K562 (cell line): ENCODE results near the gene DENND2A. TPM values are rescaled to one million over a fixed set of nuclear protein-coding genes. Genes with fewer than 3 reads are reported as not detected.

Experiments
- CBFB ChIP-seq: sonication (generic); formaldehyde crosslinking; IDR thresholded peaks from 2 replicates; pipeline ENCODE4 v1.4.0; 2020; ENCODE audit warnings: mild to moderate bottlenecking, missing genetic modification reagents
- CC2D1A ChIP-seq: fragments of 450-650 bp; IDR thresholded peaks from 2 replicates; pipeline ENCODE4 v1.6.1; 2017; ENCODE audit warnings: mild to moderate bottlenecking
- CTCF ChIP-seq, 3 experiments: IDR thresholded peaks in 2 of 3; conservative IDR thresholded peaks in 1 of 3; 2 replicates each; pipeline ENCODE4 v1.5.1; 2011 to 2012; ENCODE audit warnings: low read length in 3 of 3, mild to moderate bottlenecking in 3 of 3, control low read depth in 2 of 3, improper control_type of control experiment in 1 of 3, inconsistent platforms in 1 of 3, low read depth in 1 of 3, mixed read lengths in 1 of 3, moderate library complexity in 1 of 3; ENCODE audit not compliant: insufficient read depth in 2 of 3
- FOXK2 ChIP-seq, 2 experiments: fragments of 450-650 bp; IDR thresholded peaks in 1 of 2; conservative IDR thresholded peaks in 1 of 2; 2 replicates each; pipeline ENCODE4 v1.6.1; 2016; ENCODE audit warnings: low read depth in 2 of 2, mild to moderate bottlenecking in 1 of 2
- LARP7 ChIP-seq: fragments of 450-650 bp; IDR thresholded peaks from 2 replicates; pipeline ENCODE4 v1.6.1; 2016
- MECOM ChIP-seq: fragments of 250-450 bp; sonication (Bioruptor Pico); IDR thresholded peaks from 2 replicates; pipeline ENCODE4 v1.8.0; 2022; ENCODE audit warnings: inconsistent platforms
- MLLT1 ChIP-seq, 2 experiments: fragments of 450-650 bp; IDR thresholded peaks; 2 replicates each; pipeline ENCODE4 v1.6.1; 2016
- NFIC ChIP-seq: fragments of 450-650 bp; IDR thresholded peaks from 2 replicates; pipeline ENCODE4 v1.6.1; 2017; ENCODE audit warnings: mild to moderate bottlenecking, inconsistent platforms
- NUFIP1 ChIP-seq: fragments of 450-650 bp; IDR thresholded peaks from 2 replicates; pipeline ENCODE4 v1.6.1; 2018; ENCODE audit not compliant: partially characterized antibody
- PHF20 ChIP-seq: fragments of 450-650 bp; IDR thresholded peaks from 2 replicates; pipeline ENCODE4 v1.6.1; 2018; ENCODE audit not compliant: partially characterized antibody
- RBBP5 ChIP-seq: fragments of 200-600 bp; sonication (generic); IDR thresholded peaks from 2 replicates; pipeline ENCODE4 v1.6.1; 2012; ENCODE audit warnings: borderline replicate concordance, mild to moderate bottlenecking, low read length, control low read depth, inconsistent platforms; ENCODE audit not compliant: insufficient read depth, poor library complexity, severe bottlenecking
- SREBF1 ChIP-seq: fragments of 150-350 bp; IDR thresholded peaks from 2 replicates; pipeline ENCODE4 v1.6.1; 2014; ENCODE audit warnings: antibody characterized with exemption, low read depth, low read length, borderline replicate concordance
- SRSF7 ChIP-seq: fragments of 200-400 bp; formaldehyde crosslinking; optimal IDR thresholded peaks from 2 replicates; pipeline ENCODE3; 2017; ENCODE audit warnings: mild to moderate bottlenecking, low read depth, low read length
- TFAP4 ChIP-seq: sonication (generic); formaldehyde crosslinking; IDR thresholded peaks from 2 replicates; pipeline ENCODE4 v1.8.0; 2022; ENCODE audit warnings: missing genetic modification reagents, mild to moderate bottlenecking, moderate library complexity, borderline replicate concordance
- UBTF ChIP-seq, 2 experiments: IDR thresholded peaks; 2 replicates each; pipeline ENCODE4 v1.6.1; 2012; ENCODE audit warnings: improper control_type of control experiment in 2 of 2, low read depth in 2 of 2, low read length in 2 of 2, borderline replicate concordance in 1 of 2
- XRCC3 ChIP-seq: fragments of 450-650 bp; IDR thresholded peaks from 2 replicates; pipeline ENCODE4 v1.6.1; 2017; ENCODE audit warnings: mild to moderate bottlenecking, moderate library complexity
- XRCC5 ChIP-seq: fragments of 200-400 bp; formaldehyde crosslinking; IDR thresholded peaks from 2 replicates; pipeline ENCODE4 v1.6.1; 2017; ENCODE audit warnings: low read depth, mild to moderate bottlenecking, low read length
- ZNF280A ChIP-seq: fragments of 450-650 bp; IDR thresholded peaks from 2 replicates; pipeline ENCODE4 v1.6.1; 2018; ENCODE audit warnings: mild to moderate bottlenecking, low read depth; ENCODE audit not compliant: partially characterized antibody
- polyA plus RNA-seq, 8 experiments: library from polyadenylated mRNA; depleted of rRNA in 4 of 8; stranded (reverse) in 5 of 8; unstranded in 3 of 8; fragments of >200 nt; fragmentation: Nextera tagmentation in 2 of 8; fragmentation: Illumina TruSeq in 1 of 8; extraction: Ambion mirVana in 2 of 8; extraction: Trizol in 1 of 8; gene quantifications; 2 replicates each; pipeline versions ENCODE4 v1.2.1 to v1.2.3, GENCODE V29; 2011 to 2014; ENCODE audit warnings: inconsistent platforms in 1 of 8, missing spikeins in 1 of 8
- total RNA-seq, 7 experiments: library from RNA; depleted of rRNA in 6 of 7; stranded (reverse); fragments of >200 nt in 6 of 7; fragmentation: Illumina TruSeq in 2 of 7; extraction: Trizol in 2 of 7; gene quantifications; 2 replicates each; pipeline versions ENCODE4 v1.2.1 to v1.2.3, GENCODE V29; 2011 to 2021; ENCODE audit warnings: low replicate concordance in 1 of 7

Gene DENND2A
- total and polyA plus RNA-seq, 9 of the 15 experiments (the other 6 are each of a cell fraction or from before 2014, with no cell fraction given) = not detected

- TF ChIP-seq CTCF (IDR thresholded peaks at IDR 0.05 in 2 of 3, conservative IDR thresholded peaks at IDR 0.05 in 1 of 3; ENCODE audit: insufficient read depth in 2 of 3, low read depth in 1 of 3, low read length in 3 of 3) = peak; percentile 96 to 99 (median 98)
- TF ChIP-seq SREBF1 = no peak
- peak; percentile 91 for TF ChIP-seq CBFB
- TF ChIP-seq XRCC3 = no peak
- TF ChIP-seq TFAP4 (CRISPR knock-in tag) = peak; percentile 60; the same call in 1 of the 2 replicates
- peak; percentile 14; the same call in 1 of the 2 replicates for TF ChIP-seq LARP7
- TF ChIP-seq NFIC = peak; percentile 15; the same call in 1 of the 2 replicates
- no peak for TF ChIP-seq RBBP5
- TF ChIP-seq PHF20 = peak; percentile 50
- TF ChIP-seq CC2D1A = peak; percentile 85
- TF ChIP-seq ZNF280A = peak; percentile 34
- peak; percentile 24 to 84; a peak in 2 of 4 replicates for TF ChIP-seq UBTF (IDR thresholded peaks at IDR 0.05; ENCODE audit: borderline replicate concordance in 1 of 2, low read depth in 2 of 2, low read length in 2 of 2)
- peak; percentile 72 to 77; a peak in 2 of 4 replicates for TF ChIP-seq MLLT1 (IDR thresholded peaks at IDR 0.05)
- no peak for TF ChIP-seq SRSF7
- peak; percentile 87 for TF ChIP-seq XRCC5
- no peak for TF ChIP-seq NUFIP1
- no peak for TF ChIP-seq MECOM (CRISPR knock-in tag)
- TF ChIP-seq FOXK2 (conservative IDR thresholded peaks at IDR 0.05 in 1 of 2, IDR thresholded peaks at IDR 0.05 in 1 of 2; ENCODE audit: low read depth in 2 of 2) = 0 out of 4 replicates have a peak, but pooled peaks of 1 of the 2 experiments have one; percentile 30
Observed at GRCh38 chr7:140517546-140518369, 122.9 kb downstream of the DENND2A start (continued).
